Measurements from ENCODE around the gene GRAMD1A. TPM values are rescaled to one million over a fixed set of nuclear protein-coding genes. Genes with fewer than 3 reads are reported as not detected.
"Not testable (repeated sequence)": the region's sequence is repeated elsewhere in the genome, so short reads cannot be mapped to it uniquely, and the experiment has no call there.

Gene GRAMD1A
- total RNA-seq, 1 experiment from 2014 or later, result 14.1 TPM

- DNase-seq (ENCODE audit: low read depth), result peak; percentile 41
Observed at GRCh38 chr19:35037716-35038622, 37.8 kb downstream of the GRAMD1A start.

DNA sequence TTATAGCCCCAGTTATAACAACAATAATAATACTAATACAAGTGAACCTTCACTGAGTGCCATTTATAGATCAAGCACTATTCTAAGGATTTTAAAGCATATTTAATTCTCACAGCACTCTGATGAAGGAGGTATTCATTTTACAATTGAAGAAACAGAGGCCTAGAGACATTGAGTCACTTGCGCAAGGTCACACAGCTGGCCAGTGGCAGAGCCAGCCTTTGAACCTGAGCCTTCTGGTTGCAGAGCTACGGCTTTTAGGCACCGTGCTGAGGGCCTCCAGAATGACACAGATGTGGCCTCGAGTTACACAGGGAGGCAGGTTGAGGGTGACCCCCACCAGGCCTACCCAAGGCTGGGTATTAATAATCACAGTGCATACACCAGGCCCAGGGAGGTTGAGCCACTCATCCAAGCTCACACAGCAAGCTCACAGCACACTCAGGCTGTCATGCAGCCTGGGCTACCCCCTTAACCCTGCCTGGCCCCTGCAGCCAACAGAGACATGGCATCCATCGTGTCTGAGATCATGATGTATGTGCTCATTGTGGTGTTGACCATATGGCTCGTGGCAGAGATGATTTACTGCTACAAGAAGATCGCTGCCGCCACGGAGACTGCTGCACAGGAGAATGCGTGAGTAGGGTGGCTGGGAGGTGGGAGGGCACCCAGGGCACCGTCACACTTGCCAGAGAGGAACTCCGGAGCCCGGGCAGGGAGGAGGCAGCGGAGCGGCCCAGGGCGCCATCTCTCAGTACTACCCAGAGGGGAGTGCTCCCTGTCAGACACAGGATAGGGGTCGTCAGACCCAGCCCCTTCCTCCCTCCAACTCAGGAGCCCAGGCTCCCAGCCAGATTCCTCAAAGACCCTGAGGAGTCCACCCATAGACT, 38.7 kb downstream of the GRAMD1A start:
- DNase-seq (ENCODE audit: low read depth), result no peak

- no peak for DNase-seq (ENCODE audit: low read depth)
Observed at GRCh38 chr19:35039881-35040825, 40.0 kb downstream of the GRAMD1A start.

DNA sequence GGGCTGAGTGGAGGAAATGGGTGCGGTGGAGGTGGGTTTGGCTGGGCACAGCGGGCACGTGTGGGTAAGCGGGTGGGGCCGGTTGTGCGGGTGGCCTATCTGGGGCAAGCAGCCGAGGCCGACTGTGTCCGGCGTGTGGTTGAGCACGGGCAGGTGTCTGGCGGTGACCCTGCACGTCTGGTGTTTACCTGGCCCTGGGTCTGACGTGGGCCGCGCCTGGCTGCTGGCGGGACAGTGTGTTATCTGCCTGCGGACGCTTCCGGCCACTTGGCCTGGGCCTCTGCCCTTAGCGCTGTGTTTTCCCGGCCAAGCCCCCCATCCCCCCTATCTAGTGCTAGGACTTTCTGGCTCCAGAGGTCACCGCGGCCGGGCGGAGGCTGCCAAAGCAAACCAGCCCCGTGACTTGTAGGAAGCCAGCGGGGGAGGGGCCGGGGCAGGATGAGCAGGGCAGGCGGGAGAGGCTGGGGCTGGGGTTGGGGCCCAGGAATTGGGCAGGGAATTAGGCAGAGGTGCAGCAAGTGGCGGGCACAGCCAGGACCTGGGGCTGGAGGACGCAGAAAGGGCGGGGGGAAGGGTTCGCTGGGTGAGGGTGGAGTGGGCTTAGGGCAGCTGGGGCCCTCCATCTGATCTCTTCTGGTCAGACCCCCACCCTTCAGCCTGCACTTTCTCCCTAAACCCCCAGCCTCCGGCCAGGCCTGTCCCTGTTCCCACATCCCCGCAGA, 40.9 kb downstream of the GRAMD1A start:
- no peak for DNase-seq (ENCODE audit: low read depth)

DNA sequence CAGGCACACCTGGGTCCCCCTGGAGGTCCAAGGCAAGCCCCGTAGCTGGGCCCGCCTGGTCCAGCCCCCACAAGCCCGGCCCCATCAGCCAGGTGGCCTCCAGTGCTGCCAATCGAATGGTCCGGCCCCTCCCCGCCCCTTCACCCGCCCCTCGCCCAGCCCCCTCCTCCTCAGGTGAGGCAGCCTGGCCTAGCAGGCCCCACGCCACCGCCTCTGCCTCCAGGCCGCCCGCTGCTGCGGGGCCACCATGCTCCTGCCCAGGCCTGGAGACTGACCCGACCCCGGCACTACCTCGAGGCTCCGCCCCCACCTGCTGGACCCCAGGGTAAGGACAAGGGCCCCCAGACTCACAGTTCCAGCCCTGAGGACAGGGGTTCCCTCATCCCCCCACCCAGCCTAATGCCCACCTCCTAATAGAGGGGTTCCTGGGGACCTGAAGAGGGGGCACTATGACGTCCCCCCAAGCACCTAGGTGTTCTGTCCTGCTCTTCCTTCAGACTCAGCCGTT, 41.5 kb downstream of the GRAMD1A start, which contains the start of gene HPN:
HPN (plus strand) TSS at position 174 of the 508 bp plus-strand sequence. CDS start 786 bp downstream, outside the sequence.
- DNase-seq (ENCODE audit: low read depth), result no peak

GRCh38 chr19:35042056-35042730, 42.1 kb downstream of the GRAMD1A start:
- DNase-seq (ENCODE audit: low read depth), result no peak

- DNase-seq (ENCODE audit: low read depth), result no peak
Observed at GRCh38 chr19:35042954-35043604, 43.0 kb downstream of the GRAMD1A start.

- DNase-seq (ENCODE audit: low read depth), result no peak
Observed at GRCh38 chr19:35043906-35044305, 43.8 kb downstream of the GRAMD1A start.

DNA sequence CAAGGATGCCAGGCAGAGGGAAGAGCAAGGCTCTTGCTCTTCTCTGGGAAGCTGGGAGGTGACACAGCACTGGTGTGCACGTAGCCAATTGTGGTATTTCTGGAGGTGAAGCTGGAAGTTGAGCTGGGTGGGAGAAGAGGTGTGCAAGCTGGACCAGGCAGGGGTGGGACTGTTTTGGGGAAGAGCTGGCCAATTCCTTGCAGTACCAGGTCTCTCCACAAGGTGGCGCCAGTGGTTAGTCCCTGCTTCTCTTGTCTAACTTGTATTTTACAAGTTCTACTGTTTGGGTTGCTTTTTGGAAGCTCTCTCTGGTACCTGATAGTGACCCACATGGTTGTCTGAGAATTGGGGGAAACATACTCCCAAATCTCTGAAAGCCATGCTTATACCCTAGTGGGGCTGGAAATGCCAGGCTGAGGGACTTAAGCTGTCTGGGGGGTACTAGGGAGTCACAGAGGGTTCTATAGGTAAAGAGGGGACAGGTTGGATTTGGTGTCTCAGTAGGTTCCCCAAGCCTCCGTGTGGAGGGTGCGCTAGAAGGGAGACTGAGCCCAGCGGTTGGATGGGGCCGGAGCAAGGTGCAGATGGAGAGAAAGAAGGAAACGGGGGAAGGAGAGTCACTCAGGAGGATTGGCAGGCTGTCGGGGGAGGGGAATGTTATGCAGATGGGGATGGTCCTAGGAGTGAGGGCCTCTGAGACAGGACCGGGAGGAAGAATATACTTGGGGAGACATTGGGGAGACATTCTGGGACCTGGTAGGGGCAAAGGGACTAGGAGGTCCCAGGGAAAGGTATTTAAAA, 44.4 kb downstream of the GRAMD1A start:
- DNase-seq (ENCODE audit: low read depth), result peak; percentile 62

DNA sequence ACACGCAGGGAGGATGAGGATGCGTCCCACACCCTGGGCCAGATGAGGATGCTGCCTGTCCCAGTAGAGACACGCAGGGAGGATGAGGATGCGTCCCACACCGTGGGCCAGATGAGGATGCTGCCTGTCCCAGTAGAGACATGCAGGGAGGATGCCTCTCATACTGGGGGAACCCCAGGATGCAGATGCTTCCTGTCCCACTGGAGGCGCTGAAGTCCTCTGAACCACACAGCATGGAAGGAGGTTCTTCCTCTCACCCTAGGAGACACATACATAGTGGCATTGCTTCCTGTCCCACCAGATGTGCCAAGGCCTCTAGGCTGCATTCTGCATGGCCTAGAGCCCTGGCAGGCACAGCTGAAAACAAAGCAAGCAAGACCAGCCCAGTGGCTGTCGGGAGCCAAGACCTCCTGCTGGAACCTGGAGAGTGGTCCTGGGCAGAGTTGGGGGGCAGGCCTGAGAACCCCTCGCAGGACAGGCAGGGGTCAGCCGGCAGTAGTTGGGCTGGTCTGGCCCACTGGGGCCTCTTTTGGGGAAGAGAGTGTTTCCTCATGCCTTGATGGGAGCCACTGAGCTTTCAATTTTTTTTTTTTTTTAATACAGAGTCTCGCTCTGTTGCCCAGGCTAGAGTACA, 45.7 kb downstream of the GRAMD1A start:
- DNase-seq (ENCODE audit: low read depth), result peak; percentile 56

GRCh38 chr19:35046461-35046860, 46.3 kb downstream of the GRAMD1A start:
- DNase-seq (ENCODE audit: low read depth), result no peak

- DNase-seq (ENCODE audit: low read depth), result no peak
Observed at GRCh38 chr19:35048911-35049411, 48.8 kb downstream of the GRAMD1A start.

GRCh38 chr19:35049456-35049855, 49.3 kb downstream of the GRAMD1A start:
- no peak for DNase-seq (ENCODE audit: low read depth)

GRCh38 chr19:35050662-35051061, 50.5 kb downstream of the GRAMD1A start:
- not testable (repeated sequence) for DNase-seq (ENCODE audit: low read depth)

DNA sequence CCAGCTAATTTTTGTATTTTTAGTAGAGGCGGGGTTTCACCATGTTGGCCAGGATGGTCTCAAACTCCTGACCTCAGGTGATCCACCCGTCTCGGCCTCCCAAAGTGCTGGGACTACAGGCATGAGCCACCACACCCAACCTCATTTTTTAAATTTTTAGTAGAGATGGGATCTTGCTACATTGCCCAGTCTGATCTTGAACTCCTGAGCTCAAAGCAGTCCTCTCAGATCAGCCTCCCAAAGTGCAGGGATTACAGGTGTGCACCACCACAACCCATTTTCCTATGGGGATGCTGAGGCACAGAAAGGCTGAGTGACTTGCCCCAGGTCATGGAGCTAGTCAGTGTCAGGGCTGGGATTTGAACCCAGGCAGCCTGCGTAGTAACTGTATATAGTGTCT, 51.1 kb downstream of the GRAMD1A start:
- DNase-seq (ENCODE audit: low read depth), result not testable (repeated sequence)

GRCh38 chr19:35051796-35052195, 51.7 kb downstream of the GRAMD1A start:
- no peak for DNase-seq (ENCODE audit: low read depth)

DNA sequence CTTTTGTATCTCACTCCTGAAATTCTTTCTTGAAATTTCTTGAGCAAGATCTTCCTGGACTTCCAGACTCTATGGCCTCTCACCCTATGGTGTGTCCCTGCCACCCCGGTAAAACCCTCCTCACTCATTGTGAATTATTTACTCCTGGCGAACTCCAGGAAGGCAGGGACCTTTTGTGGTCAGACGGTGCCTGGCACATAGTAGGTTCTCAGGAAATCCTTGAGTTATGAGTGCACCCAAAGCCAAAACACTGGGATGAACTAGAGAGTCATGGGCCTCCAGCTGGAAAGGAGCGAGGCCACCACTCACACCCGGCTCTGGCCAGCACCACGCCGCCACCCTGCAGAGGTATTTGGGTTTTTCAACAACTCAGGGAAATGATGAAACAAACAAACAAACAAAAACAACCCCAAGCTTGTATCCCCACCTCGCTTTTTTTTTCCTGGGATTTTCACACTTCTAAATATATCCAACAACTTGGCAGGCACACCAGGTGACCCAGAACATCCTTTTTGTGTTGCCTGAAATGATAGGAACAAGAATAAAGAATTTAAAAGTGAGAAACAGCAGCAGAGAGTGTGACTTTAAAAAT, 52.6 kb downstream of the GRAMD1A start:
- DNase-seq (ENCODE audit: low read depth), result no peak

Data from Daoy (cell line).